Measurements from ENCODE around the gene GLP1R. TPM values are rescaled to one million over a fixed set of nuclear protein-coding genes. Genes with fewer than 3 reads are reported as not detected.

Gene GLP1R
- total RNA-seq, 1 donor from 2014 or later = not detected

DNA sequence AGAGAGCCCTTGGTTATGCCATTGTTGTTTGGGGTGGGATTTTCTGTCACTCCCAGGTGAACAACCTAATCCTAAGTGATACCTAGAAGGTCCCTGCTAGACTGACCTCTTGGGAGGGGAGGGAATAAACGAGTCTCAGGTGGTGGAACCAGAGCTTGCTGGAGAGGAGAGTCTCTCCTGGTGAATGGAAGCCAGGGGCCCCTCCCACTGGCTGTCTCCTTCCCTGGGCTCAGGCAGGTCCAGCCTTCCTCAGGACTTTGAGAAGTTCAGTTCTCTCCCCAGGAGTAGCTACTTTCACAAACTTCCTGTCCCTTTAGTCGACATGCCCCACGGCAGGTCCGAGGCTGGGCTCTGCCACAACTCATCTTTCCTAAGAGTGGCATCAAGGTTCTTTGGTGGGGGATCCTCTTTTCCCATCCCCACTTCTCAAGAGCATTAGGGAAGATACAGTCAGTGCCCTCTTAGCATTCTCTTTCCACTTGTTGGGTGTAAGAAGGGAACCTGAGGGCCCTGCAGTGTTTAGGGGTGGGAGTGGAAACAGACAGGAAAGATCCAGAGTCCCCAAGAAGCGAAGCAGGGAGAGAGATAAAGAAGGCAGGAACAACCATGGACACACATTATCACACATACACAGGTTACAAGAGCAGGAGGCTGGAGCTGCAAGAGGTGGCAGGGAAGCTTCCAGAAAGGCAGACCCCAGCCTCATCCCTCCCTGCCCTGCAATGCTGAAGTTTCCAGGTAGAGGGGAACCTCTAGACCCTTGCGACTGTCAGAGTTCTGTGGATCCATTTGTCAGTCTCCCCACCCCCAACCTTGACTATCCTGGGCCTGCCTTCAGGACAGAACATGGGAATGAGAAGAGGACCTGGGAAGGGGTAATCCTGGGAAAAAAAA is 900 bp upstream of the GLP1R start:
- DNase-seq = no peak

DNA sequence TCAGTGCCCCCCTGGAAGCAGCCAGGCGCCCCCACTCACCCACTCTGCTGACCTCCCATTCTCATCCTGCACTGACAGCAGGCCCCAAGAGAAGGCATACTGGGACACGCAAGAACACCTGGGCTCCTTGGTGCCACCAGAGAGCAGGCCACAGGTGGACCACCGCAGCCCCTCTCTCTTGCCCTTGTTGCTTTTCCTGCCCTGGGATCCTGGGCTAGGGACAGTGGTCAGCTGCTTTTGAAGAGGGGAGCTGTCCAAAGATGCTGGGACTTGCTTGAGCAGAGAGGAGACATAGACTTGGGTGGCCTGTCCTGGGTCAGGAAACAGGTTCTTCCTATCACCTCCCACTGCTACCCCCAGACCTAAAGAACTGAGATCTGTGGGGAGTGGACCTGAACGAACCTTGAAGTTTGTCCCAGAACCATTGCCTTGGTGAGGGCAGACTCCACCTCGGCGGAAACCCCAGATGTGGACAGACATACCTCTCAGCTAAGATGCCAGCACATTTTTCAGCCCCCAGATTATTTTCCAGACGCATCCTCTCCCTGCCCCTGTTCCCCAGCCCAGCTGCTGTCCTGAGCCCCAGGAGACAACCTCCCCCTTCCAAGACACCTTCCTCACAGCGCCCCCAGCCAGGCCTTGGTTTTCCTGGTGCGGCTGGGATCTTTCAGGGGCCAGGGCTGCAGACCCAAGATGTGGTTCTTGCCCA is 1.1 kb downstream of the GLP1R start:
- DNase-seq = no peak

DNA sequence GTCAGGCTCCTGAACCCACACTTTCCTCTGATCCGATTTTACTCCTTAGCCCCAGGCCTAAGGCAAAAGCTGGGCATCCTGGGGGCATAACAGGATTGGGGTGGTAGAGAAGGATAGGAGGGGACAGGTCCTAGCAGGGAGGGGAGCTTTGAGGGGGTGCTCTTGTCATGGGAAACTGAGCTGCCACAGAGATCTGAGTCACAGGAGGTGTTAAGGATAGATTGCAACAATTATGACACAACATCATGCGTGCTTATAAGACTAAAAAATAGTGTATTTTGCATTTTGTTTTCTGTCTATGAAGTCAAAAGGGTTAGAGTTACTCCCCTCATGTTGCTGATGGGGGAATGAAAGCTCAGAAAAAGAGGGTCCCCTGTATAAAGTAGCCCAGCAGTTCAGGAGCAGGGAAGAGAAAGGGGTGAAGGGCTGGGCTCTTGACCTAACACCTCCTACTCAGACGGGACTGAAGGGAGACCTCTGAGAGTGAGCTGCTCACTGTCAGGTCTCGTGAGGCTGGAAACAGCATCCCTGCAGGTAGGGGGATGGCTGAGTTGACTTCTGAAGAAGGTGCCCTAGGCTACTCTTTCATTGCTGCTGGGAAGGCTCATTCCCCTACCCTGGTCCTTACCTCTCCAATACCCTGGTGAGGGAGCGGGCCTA is 2.0 kb downstream of the GLP1R start:
- DNase-seq = no peak

DNA sequence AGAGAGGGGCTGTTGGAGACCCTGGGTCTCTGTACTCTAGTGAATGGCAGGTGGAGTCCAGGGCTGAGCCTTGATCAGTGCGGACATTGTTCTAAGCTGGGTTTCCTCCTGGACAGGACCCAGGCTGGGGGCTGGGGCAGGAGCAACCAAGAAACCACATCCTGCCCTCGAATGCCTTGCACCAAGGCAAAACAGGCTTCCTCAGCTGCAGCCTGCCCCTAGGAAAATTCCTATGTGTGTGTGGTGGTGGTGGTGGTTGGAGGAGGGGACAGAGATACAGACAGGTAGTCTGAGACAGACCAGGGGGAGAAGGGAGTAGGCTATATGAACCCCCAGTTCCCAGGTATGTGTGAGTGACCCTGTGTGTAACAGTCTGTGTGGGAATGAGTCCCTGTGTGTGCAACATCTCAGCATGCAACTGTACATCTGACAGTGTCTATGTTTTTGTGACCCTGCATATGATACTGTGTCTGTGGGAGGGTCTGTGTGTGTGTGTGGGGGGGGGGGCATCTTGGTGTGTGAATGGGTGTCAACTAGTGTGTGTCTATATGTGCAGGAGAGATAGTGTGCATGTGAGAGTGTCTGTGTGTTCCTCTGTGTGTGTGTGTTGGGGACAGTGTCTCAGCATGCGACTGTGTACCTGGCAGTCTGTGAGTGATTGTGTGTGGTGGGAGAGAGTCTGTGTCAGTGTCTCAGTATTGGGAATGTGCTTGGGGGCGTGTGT is 3.0 kb downstream of the GLP1R start:
- no peak for DNase-seq

- no peak for DNase-seq
Observed at GRCh38 chr6:39053016-39053624, 4.5 kb downstream of the GLP1R start.

GRCh38 chr6:39053854-39054576 is 5.4 kb downstream of the GLP1R start:
- DNase-seq = no peak

GRCh38 chr6:39054577-39055142 is 6.1 kb downstream of the GLP1R start:
- no peak for DNase-seq

DNA sequence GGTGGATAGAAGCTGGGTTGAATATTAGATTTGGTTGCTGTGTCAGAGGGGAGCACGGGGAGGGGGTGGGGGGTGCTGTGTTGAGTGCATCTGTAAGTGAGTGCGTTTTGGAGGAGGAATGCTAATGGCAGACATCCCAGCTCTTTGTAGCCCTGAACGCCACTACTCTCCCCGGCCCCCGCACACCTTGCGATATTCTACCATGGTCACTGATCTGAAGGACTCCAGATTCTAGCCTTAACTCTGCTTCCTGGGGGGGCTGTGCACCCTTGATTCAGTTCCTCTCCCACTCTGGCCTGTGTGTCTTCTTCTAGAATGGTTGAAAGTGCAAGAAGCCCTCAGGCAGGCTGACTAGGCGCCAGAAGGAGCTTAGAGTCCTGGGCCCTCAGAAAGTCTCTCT is 7.1 kb downstream of the GLP1R start:
- DNase-seq = no peak

DNA sequence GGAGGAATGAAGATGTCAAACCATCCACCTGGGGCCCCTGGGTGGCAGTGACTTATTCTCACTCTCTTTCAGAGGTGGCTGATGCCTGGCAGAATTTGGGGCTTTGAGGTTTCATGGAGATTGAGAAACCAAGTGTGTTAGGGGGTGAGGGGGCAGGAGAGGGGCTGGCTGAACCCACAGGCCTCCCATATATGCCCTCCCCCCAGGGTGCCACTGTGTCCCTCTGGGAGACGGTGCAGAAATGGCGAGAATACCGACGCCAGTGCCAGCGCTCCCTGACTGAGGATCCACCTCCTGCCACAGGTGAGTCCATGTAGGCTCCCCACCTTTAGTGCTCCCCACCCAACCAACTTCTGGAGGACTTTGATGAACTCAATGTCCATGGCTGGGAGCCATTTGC is 7.6 kb downstream of the GLP1R start:
- no peak for DNase-seq

- no peak for DNase-seq
Observed at GRCh38 chr6:39056681-39057080, 8.1 kb downstream of the GLP1R start.

GRCh38 chr6:39057251-39058155 is 8.9 kb downstream of the GLP1R start:
- DNase-seq = no peak

GRCh38 chr6:39058471-39059147 is 10.0 kb downstream of the GLP1R start:
- DNase-seq = no peak

- DNase-seq = no peak
Observed at GRCh38 chr6:39059496-39060310, 11.1 kb downstream of the GLP1R start.

GRCh38 chr6:39060467-39061160 is 12.0 kb downstream of the GLP1R start:
- no peak for DNase-seq

DNA sequence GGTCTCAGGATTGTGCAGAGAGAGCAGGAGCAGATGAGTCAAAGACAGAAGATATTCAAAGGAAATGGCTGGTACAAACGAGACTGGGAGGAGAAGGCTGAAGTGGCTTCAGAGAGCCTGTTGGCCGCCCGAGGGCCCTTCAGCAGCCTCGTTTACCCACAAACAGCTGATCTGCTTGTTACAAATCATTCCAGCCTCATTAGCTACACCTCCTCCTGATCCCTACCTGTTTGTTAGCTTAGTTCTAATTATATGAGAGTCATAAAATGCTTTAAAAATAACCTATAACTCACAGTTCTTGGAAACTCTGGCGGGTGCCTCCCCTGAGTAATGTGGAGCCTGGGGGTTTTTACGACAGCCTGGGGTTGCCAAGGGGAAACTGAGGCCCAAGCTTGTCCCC is 12.6 kb downstream of the GLP1R start:
- no peak for DNase-seq

- DNase-seq = no peak
Observed at GRCh38 chr6:39061588-39061987, 13.0 kb downstream of the GLP1R start.

DNA sequence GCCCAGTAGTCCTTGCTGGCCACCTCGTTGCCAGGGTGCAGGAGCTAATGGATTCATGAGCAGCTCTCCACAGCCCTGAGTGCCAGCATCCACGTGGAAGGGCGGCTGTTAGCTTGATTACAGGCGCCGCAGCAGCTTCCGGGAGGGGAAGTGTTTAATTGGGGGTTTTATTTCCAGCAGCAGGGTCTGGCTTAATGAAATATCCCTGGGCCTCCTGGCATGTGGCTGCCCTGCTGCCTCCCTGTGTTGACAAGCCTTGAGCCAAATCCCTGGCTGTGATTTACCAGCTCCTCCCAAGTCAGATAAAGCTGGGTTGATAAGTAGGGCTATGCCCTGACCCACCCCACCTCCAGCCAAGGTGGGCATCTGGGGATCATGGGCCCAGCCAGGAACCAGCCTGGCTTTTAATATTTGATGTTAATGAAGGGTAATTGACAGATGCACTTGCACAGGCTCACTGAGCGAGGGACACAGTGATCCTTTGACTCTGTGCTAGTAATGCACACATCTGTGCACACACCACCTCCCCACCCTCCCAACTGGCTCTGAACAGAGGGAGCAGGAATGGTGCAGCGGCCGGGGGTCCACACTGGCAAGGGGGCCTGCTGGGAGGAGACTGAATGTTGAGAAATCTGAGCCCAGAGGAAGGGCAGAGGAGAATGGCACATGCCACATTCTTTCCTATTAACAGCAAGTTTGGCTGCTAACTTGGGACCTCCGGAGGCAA is 13.6 kb downstream of the GLP1R start:
- DNase-seq = no peak

Measured in dermis blood vessel endothelial cell (primary cell).